ENCODE measurements around the gene ZNF469. TPM values are rescaled to one million over a fixed set of nuclear protein-coding genes. Genes with fewer than 3 reads are reported as not detected.
"Not testable (repeated sequence)": the region's sequence is repeated elsewhere in the genome, so short reads cannot be mapped to it uniquely, and the experiment has no call there.

Gene ZNF469
- total RNA-seq, 2 donors from 2014 or later, result 0.26 to 0.30 TPM

GRCh38 chr16:88408561-88409142, 25.9 kb downstream of the ZNF469 start:
- Mint-ChIP-seq H3K27ac (no peak overlapping the region), H3K27me3 (peaks cover 9% of the 10 kb centered on the region), H3K4me3 (no peak overlapping the region), H3K9me3 (no peaks in the 10 kb centered on the region), H3K36me3 (ENCODE audit: low read depth) (no peaks in the 10 kb centered on the region), H3K4me1 (no peaks in the 10 kb centered on the region)
- ATAC-seq (replicated peaks), result no peak

- Mint-ChIP-seq H3K9me3 (no peaks in the 10 kb centered on the region), H3K27ac (no peak overlapping the region), H3K36me3 (ENCODE audit: low read depth) (no peaks in the 10 kb centered on the region), H3K27me3 (peaks cover 6% of the 10 kb centered on the region), H3K4me1 (no peaks in the 10 kb centered on the region), H3K4me3 (no peak overlapping the region)
- ATAC-seq (replicated peaks), result no peak
Measured at GRCh38 chr16:88409296-88410065, 26.7 kb downstream of the ZNF469 start.

GRCh38 chr16:88410297-88410968, 27.7 kb downstream of the ZNF469 start:
- not testable (repeated sequence) for H3K36me3 Mint-ChIP-seq (ENCODE audit: low read depth); H3K4me1 Mint-ChIP-seq; H3K9me3 Mint-ChIP-seq; H3K27me3 Mint-ChIP-seq; ATAC-seq (replicated peaks); H3K27ac Mint-ChIP-seq; H3K4me3 Mint-ChIP-seq

GRCh38 chr16:88411951-88412576, 29.3 kb downstream of the ZNF469 start:
- no peaks in the 10 kb centered on the region for H3K9me3 Mint-ChIP-seq
- no peak for ATAC-seq (replicated peaks)

GRCh38 chr16:88412766-88413165, 30.0 kb downstream of the ZNF469 start:
- ATAC-seq (replicated peaks), result no peak
- Mint-ChIP-seq H3K27ac (no peak overlapping the region), H3K36me3 (ENCODE audit: low read depth) (no peaks in the 10 kb centered on the region), H3K9me3 (no peaks in the 10 kb centered on the region), H3K27me3 (no peaks in the 10 kb centered on the region), H3K4me3 (no peak overlapping the region), H3K4me1 (no peaks in the 10 kb centered on the region)

More at GRCh38 chr16:88411951-88412576, 29.3 kb downstream of the ZNF469 start:
- no peak overlapping the region for H3K4me3 Mint-ChIP-seq
- H3K27ac Mint-ChIP-seq, result no peak overlapping the region
- no peaks in the 10 kb centered on the region for H3K4me1 Mint-ChIP-seq
- no peaks in the 10 kb centered on the region for H3K36me3 Mint-ChIP-seq (ENCODE audit: low read depth)
- H3K27me3 Mint-ChIP-seq, result no peaks in the 10 kb centered on the region

GRCh38 chr16:88413231-88413630, 30.5 kb downstream of the ZNF469 start:
- Mint-ChIP-seq H3K4me1 (no peaks in the 10 kb centered on the region), H3K27me3 (no peaks in the 10 kb centered on the region), H3K36me3 (ENCODE audit: low read depth) (no peaks in the 10 kb centered on the region), H3K4me3 (no peak overlapping the region), H3K9me3 (no peaks in the 10 kb centered on the region), H3K27ac (no peak overlapping the region)
- ATAC-seq (replicated peaks), result no peak

- H3K36me3 Mint-ChIP-seq (ENCODE audit: low read depth), result no peaks in the 10 kb centered on the region
- H3K9me3 Mint-ChIP-seq, result no peaks in the 10 kb centered on the region
- no peak overlapping the region for H3K4me3 Mint-ChIP-seq
- H3K4me1 Mint-ChIP-seq, result no peaks in the 10 kb centered on the region
- no peak overlapping the region for H3K27ac Mint-ChIP-seq
- H3K27me3 Mint-ChIP-seq, result no peaks in the 10 kb centered on the region
- no peak for ATAC-seq (replicated peaks)
Measured at GRCh38 chr16:88413631-88414030, 30.9 kb downstream of the ZNF469 start.

GRCh38 chr16:88414521-88415380, 32.0 kb downstream of the ZNF469 start:
- Mint-ChIP-seq H3K27me3 (no peaks in the 10 kb centered on the region), H3K4me3 (no peak overlapping the region), H3K36me3 (ENCODE audit: low read depth) (no peaks in the 10 kb centered on the region), H3K27ac (no peak overlapping the region), H3K9me3 (no peaks in the 10 kb centered on the region), H3K4me1 (no peaks in the 10 kb centered on the region)
- ATAC-seq (replicated peaks), result no peak

- Mint-ChIP-seq H3K36me3 (ENCODE audit: low read depth) (no peaks in the 10 kb centered on the region), H3K4me3 (no peak overlapping the region), H3K9me3 (no peaks in the 10 kb centered on the region), H3K4me1 (no peaks in the 10 kb centered on the region), H3K27ac (no peak overlapping the region), H3K27me3 (no peaks in the 10 kb centered on the region)
- ATAC-seq (replicated peaks), result no peak
Measured at GRCh38 chr16:88415381-88415705, 32.6 kb downstream of the ZNF469 start.

- no peak overlapping the region for H3K27ac Mint-ChIP-seq
- H3K27me3 Mint-ChIP-seq, result no peaks in the 10 kb centered on the region
- no peak for ATAC-seq (replicated peaks)
- H3K4me3 Mint-ChIP-seq, result no peak overlapping the region
- H3K4me1 Mint-ChIP-seq, result no peaks in the 10 kb centered on the region
- no peaks in the 10 kb centered on the region for H3K9me3 Mint-ChIP-seq
- no peaks in the 10 kb centered on the region for H3K36me3 Mint-ChIP-seq (ENCODE audit: low read depth)
Measured at GRCh38 chr16:88415713-88416323, 33.1 kb downstream of the ZNF469 start.

GRCh38 chr16:88416686-88417085, 33.9 kb downstream of the ZNF469 start:
- no peak overlapping the region for H3K27ac Mint-ChIP-seq
- no peaks in the 10 kb centered on the region for H3K27me3 Mint-ChIP-seq
- H3K36me3 Mint-ChIP-seq (ENCODE audit: low read depth), result no peaks in the 10 kb centered on the region

GRCh38 chr16:88417684-88418476, 35.1 kb downstream of the ZNF469 start:
- Mint-ChIP-seq H3K4me3 (no peak overlapping the region), H3K27ac (no peak overlapping the region), H3K4me1 (no peaks in the 10 kb centered on the region), H3K9me3 (no peaks in the 10 kb centered on the region), H3K36me3 (ENCODE audit: low read depth) (no peaks in the 10 kb centered on the region), H3K27me3 (no peaks in the 10 kb centered on the region)
- no peak for ATAC-seq (replicated peaks)

More at GRCh38 chr16:88416686-88417085, 33.9 kb downstream of the ZNF469 start:
- H3K4me3 Mint-ChIP-seq, result no peak overlapping the region
- H3K4me1 Mint-ChIP-seq, result no peaks in the 10 kb centered on the region
- no peak for ATAC-seq (replicated peaks)
- no peaks in the 10 kb centered on the region for H3K9me3 Mint-ChIP-seq

GRCh38 chr16:88418869-88419268, 36.1 kb downstream of the ZNF469 start:
- no peaks in the 10 kb centered on the region for H3K36me3 Mint-ChIP-seq (ENCODE audit: low read depth)
- no peaks in the 10 kb centered on the region for H3K27me3 Mint-ChIP-seq
- H3K4me1 Mint-ChIP-seq, result no peaks in the 10 kb centered on the region
- ATAC-seq (replicated peaks), result no peak
- H3K4me3 Mint-ChIP-seq, result no peak overlapping the region
- no peaks in the 10 kb centered on the region for H3K9me3 Mint-ChIP-seq
- H3K27ac Mint-ChIP-seq, result no peak overlapping the region
